Panc1 (cell line): ENCODE data around the gene PRR13. TPM values are rescaled to one million over a fixed set of nuclear protein-coding genes. Genes with fewer than 3 reads are reported as not detected.

Source experiments
- ATAC-seq: fragments of 200-7000 bp; cut with Tn5 transposase; 2 replicates; pipeline ENCODE4 v1.9.1; 2020; ENCODE audit warnings: mild to moderate bottlenecking, moderate library complexity
- BruUV-seq: library from RNA; stranded (reverse); fragments of 400-500 nt; replicated peaks from 2 replicates; lab custom pipeline; 2021; lab: Mats Ljungman, UMichigan
- CTCF ChIA-PET: fragments of 300-600 bp; sonication (Branson Sonifier 250); formaldehyde crosslinking; loops from one replicate; lab custom pipeline; 2022; ENCODE audit warnings: antibody characterized with exemption; lab: Charles Lee
- POLR2A ChIA-PET: fragments of 300-600 bp; sonication (Branson Sonifier 250); formaldehyde crosslinking; loops from one replicate; lab custom pipeline; 2022; ENCODE audit warnings: antibody characterized with exemption; lab: Charles Lee
- DNase-seq: peaks from one replicate; pipeline ENCODE4 v3.0.0-alpha.2; 2010; ENCODE audit warnings: low read depth, low spot score
- H3K27ac ChIP-seq: 2 replicates; pipeline ENCODE4 v1.5.1; 2011; ENCODE audit warnings: mild to moderate bottlenecking, low read length, inconsistent platforms
- H3K27me3 ChIP-seq: fragments of 200-500 bp; sonication (Bioruptor generic); 2 replicates; pipeline ENCODE4 v1.6.0; 2014; ENCODE audit warnings: low read length, inconsistent platforms; ENCODE audit not compliant: control insufficient read depth, insufficient read depth
- H3K36me3 ChIP-seq: fragments of 200-500 bp; sonication (Bioruptor generic); 2 replicates; pipeline ENCODE4 v1.5.1; 2014; ENCODE audit warnings: inconsistent platforms, mild to moderate bottlenecking, low read length, moderate library complexity; ENCODE audit not compliant: control insufficient read depth, insufficient read depth
- H3K4me1 ChIP-seq: 2 replicates; pipeline ENCODE4 v1.5.1; 2011; ENCODE audit warnings: inconsistent platforms, mild to moderate bottlenecking, low read length, moderate library complexity; ENCODE audit not compliant: control insufficient read depth, insufficient read depth
- H3K4me3 ChIP-seq, 2 experiments: 2 replicates each; pipeline ENCODE4 v1.5.1; 2011 to 2012; ENCODE audit warnings: low read depth in 2 of 2, low read length in 2 of 2, mild to moderate bottlenecking in 2 of 2, inconsistent platforms in 1 of 2, moderate library complexity in 1 of 2
- H3K9me3 ChIP-seq: fragments of 200-500 bp; sonication (Bioruptor generic); 2 replicates; pipeline ENCODE4 v1.5.1; 2014; ENCODE audit warnings: low read depth, mild to moderate bottlenecking, inconsistent platforms, low read length, moderate library complexity; ENCODE audit not compliant: control insufficient read depth, insufficient read depth
- CTCF ChIP-seq: fragments of 450-650 bp; IDR thresholded peaks from 2 replicates; pipeline ENCODE4 v1.5.1; 2017; ENCODE audit warnings: mild to moderate bottlenecking
- POLR2AphosphoS5 ChIP-seq: IDR thresholded peaks from 2 replicates; pipeline ENCODE4 v1.6.1; 2012; ENCODE audit warnings: mild to moderate bottlenecking, low read depth, low read length, moderate library complexity
- SIN3A ChIP-seq: IDR thresholded peaks from 2 replicates; pipeline ENCODE4 v1.6.1; 2012; ENCODE audit warnings: low read depth, mild to moderate bottlenecking, low read length, moderate library complexity, borderline replicate concordance; ENCODE audit not compliant: insufficient read depth
- TCF7L2 ChIP-seq: IDR thresholded peaks from 2 replicates; pipeline ENCODE4 v1.6.1; 2011; ENCODE audit warnings: mild to moderate bottlenecking, low read depth, low read length, inconsistent platforms
- in situ Hi-C: cut with HindIII; loops from 2 replicates; pipeline ENCODE4 v1.10.0; 2016; ENCODE audit warnings: low sequenced_read_pairs, low pct_unique_long_range_greater_than_20kb
- intact Hi-C: fragments of 100-400 bp; cut with micrococcal nuclease; formaldehyde crosslinking; loops from one replicate; pipeline ENCODE4 v1.10.0; 2022; ENCODE audit not compliant: unreplicated experiment
- total RNA-seq: library from RNA; stranded (reverse); gene quantifications from one replicate; pipeline ENCODE4 v1.2.1, GENCODE V29; 2021; ENCODE audit not compliant: unreplicated experiment
- TF ChIP-seq, protein P1 (sequence below), 2 experiments: IDR thresholded peaks; 2 replicates each; pipeline ENCODE4 v1.6.1; 2011 to 2012; ENCODE audit warnings: low read depth in 2 of 2, control low read depth in 1 of 2, low read length in 1 of 2, mild to moderate bottlenecking in 1 of 2, moderate library complexity in 1 of 2; ENCODE audit not compliant: insufficient read depth in 1 of 2

The PRR13 gene
- total RNA-seq, 1 experiment from 2014 or later, result 454 TPM

- Histone ChIP-seq H3K4me3 (no peak overlapping the region), H3K36me3 (no peaks in the 10 kb centered on the region), H3K9me3 (no peaks in the 10 kb centered on the region), H3K27me3 (no peaks in the 10 kb centered on the region), H3K27ac (no peak overlapping the region), H3K4me1 (no peaks in the 10 kb centered on the region)
- BruUV-seq, result no TSS peak
- ChIA-PET CTCF (interaction anchor here (0.7 to 1.0 kb wide), 3 partner anchors 18 to 498 kb away, joined by 3 to 5 read pairs (median 4); partner anchors contain the start of gene KRT8), POLR2A (no interaction called here)
- TF ChIP-seq TCF7L2 (no peak), POLR2AphosphoS5 (no peak), SIN3A (no peak)
- TF ChIP-seq, protein P1, sequence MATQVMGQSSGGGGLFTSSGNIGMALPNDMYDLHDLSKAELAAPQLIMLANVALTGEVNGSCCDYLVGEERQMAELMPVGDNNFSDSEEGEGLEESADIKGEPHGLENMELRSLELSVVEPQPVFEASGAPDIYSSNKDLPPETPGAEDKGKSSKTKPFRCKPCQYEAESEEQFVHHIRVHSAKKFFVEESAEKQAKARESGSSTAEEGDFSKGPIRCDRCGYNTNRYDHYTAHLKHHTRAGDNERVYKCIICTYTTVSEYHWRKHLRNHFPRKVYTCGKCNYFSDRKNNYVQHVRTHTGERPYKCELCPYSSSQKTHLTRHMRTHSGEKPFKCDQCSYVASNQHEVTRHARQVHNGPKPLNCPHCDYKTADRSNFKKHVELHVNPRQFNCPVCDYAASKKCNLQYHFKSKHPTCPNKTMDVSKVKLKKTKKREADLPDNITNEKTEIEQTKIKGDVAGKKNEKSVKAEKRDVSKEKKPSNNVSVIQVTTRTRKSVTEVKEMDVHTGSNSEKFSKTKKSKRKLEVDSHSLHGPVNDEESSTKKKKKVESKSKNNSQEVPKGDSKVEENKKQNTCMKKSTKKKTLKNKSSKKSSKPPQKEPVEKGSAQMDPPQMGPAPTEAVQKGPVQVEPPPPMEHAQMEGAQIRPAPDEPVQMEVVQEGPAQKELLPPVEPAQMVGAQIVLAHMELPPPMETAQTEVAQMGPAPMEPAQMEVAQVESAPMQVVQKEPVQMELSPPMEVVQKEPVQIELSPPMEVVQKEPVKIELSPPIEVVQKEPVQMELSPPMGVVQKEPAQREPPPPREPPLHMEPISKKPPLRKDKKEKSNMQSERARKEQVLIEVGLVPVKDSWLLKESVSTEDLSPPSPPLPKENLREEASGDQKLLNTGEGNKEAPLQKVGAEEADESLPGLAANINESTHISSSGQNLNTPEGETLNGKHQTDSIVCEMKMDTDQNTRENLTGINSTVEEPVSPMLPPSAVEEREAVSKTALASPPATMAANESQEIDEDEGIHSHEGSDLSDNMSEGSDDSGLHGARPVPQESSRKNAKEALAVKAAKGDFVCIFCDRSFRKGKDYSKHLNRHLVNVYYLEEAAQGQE (IDR thresholded peaks at IDR 0.05; ENCODE audit: insufficient read depth in 1 of 2, low read depth in 2 of 2, low read length in 1 of 2), result no peak
- no peak for DNase-seq
- intact Hi-C loops, result no loop called here
- in situ Hi-C loops, result no loop called here
- ATAC-seq, result no peak
Measured at GRCh38 chr12:53402871-53403270, 38.7 kb upstream of the PRR13 start.

- no peak for DNase-seq
- ATAC-seq, result no peak
- Histone ChIP-seq H3K4me3 (no peak overlapping the region), H3K36me3 (peaks cover 29% of the 10 kb centered on the region), H3K27ac (no peak overlapping the region), H3K9me3 (no peaks in the 10 kb centered on the region), H3K4me1 (peaks cover 6% of the 10 kb centered on the region; the same call in 1 of the 2 replicates), H3K27me3 (no peaks in the 10 kb centered on the region)
- TF ChIP-seq TCF7L2 (no peak), CTCF (no peak), SIN3A (no peak), POLR2AphosphoS5 (no peak)
- TF ChIP-seq, protein P1 (IDR thresholded peaks at IDR 0.05; ENCODE audit: insufficient read depth in 1 of 2, low read depth in 2 of 2, low read length in 1 of 2), result no peak
- ChIA-PET CTCF (no interaction called here), POLR2A (no interaction called here)
- BruUV-seq, result no TSS peak
- in situ Hi-C loops, result no loop called here
- intact Hi-C loops, result no loop called here
Measured at GRCh38 chr12:53410951-53411350, 30.6 kb upstream of the PRR13 start.
